Peyer's patch (tissue), 4 donors: Measurements from ENCODE around the gene APEH. TPM values are rescaled to one million over a fixed set of nuclear protein-coding genes. Genes with fewer than 3 reads are reported as not detected.
A peak's percentile ranks its signal among the peaks of the same experiment; 100 is the strongest.

Experiments
- DNase-seq, 3 donors: peaks; one replicate each; pipeline ENCODE4 v3.0.0-alpha.2; 2017 to 2019
- H3K27ac ChIP-seq, 4 donors: fragments of 200-600 bp; sonication (generic); one replicate each; pipeline ENCODE4 v1.5.1; 2016 to 2019
- H3K27me3 ChIP-seq, 2 donors: fragments of 200-600 bp; sonication (generic); one replicate each; pipeline ENCODE4 v1.5.1; 2019
- H3K36me3 ChIP-seq, 3 donors: fragments of 200-600 bp; sonication (generic); one replicate each; pipeline ENCODE4 v1.5.1; 2016 to 2019
- H3K4me1 ChIP-seq, 4 donors: fragments of 200-600 bp; sonication (generic); one replicate each; pipeline ENCODE4 v1.5.1; 2016 to 2019
- H3K4me3 ChIP-seq, 4 donors: fragments of 200-600 bp; sonication (generic); 1 replicate in 3 of 4; 2 replicates in 1 of 4; pipeline ENCODE4 v1.5.1; 2016 to 2019; ENCODE audit warnings: mild to moderate bottlenecking in 1 of 4
- H3K9me3 ChIP-seq, 4 donors: fragments of 200-600 bp; sonication (generic); one replicate each; pipeline ENCODE4 v1.5.1; 2016 to 2019; ENCODE audit warnings: mild to moderate bottlenecking in 1 of 4
- POLR2A ChIP-seq, 2 donors: fragments of 450-650 bp; IDR thresholded peaks; one replicate each; pipeline ENCODE4 v1.5.1; 2017; ENCODE audit warnings: antibody characterized with exemption in 2 of 2, mild to moderate bottlenecking in 2 of 2, moderate library complexity in 2 of 2
- total RNA-seq, 4 donors: library from RNA; depleted of rRNA; stranded (reverse); fragments of >200 nt; gene quantifications; one replicate each; pipeline ENCODE4 v1.1.0, GENCODE V29; 2016
- TF ChIP-seq, protein P1 (sequence below), 6 experiments: fragments of 450-650 bp in 4 of 6; fragments of 200-600 bp in 2 of 6; sonication (generic) in 1 of 6; IDR thresholded peaks; one replicate each; pipeline ENCODE4 v1.5.1; 2017 to 2019; ENCODE audit warnings: antibody characterized with exemption in 6 of 6, mild to moderate bottlenecking in 3 of 6, moderate library complexity in 1 of 6

Gene APEH
- total RNA-seq, 4 donors from 2014 or later: 99.0 to 170 (median 119) TPM

DNA sequence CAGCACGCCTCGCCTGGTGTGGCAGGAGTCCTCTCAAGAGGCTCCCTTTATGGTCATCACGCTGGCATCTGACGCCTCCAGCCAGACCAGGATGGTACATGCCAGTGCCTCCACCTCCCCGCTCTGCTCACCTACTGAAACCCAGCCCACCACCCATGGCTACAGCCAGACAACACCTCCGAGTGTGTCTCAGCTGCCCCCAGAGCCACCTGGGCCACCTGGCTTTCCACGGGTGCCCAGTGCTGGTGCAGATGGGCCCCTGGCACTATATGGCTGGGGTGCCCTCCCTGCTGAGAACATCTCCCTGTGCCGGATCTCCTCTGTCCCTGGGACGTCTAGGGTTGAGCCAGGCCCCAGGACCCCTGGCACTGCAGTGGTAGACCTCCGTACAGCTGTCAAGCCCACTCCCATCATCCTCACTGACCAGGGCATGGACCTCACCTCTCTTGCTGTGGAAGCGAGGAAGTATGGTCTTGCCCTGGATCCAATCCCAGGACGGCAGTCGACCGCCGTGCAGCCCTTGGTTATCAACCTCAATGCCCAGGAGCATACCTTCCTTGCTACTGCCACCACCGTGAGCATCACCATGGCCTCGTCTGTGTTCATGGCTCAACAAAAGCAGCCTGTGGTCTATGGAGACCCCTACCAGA, 19.9 kb upstream of the APEH start:
- Histone ChIP-seq H3K9me3 (no peaks in the 10 kb centered on the region), H3K4me3 (no peak overlapping the region), H3K4me1 (no peaks in the 10 kb centered on the region), H3K27me3 (no peaks in the 10 kb centered on the region), H3K27ac (no peak overlapping the region), H3K36me3 (no peaks in the 10 kb centered on the region)
- no peak for TF ChIP-seq POLR2A (IDR thresholded peaks at IDR 0.05)
- TF ChIP-seq, protein P1, sequence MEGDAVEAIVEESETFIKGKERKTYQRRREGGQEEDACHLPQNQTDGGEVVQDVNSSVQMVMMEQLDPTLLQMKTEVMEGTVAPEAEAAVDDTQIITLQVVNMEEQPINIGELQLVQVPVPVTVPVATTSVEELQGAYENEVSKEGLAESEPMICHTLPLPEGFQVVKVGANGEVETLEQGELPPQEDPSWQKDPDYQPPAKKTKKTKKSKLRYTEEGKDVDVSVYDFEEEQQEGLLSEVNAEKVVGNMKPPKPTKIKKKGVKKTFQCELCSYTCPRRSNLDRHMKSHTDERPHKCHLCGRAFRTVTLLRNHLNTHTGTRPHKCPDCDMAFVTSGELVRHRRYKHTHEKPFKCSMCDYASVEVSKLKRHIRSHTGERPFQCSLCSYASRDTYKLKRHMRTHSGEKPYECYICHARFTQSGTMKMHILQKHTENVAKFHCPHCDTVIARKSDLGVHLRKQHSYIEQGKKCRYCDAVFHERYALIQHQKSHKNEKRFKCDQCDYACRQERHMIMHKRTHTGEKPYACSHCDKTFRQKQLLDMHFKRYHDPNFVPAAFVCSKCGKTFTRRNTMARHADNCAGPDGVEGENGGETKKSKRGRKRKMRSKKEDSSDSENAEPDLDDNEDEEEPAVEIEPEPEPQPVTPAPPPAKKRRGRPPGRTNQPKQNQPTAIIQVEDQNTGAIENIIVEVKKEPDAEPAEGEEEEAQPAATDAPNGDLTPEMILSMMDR (IDR thresholded peaks at IDR 0.05): no peak
- no peak for DNase-seq

DNA sequence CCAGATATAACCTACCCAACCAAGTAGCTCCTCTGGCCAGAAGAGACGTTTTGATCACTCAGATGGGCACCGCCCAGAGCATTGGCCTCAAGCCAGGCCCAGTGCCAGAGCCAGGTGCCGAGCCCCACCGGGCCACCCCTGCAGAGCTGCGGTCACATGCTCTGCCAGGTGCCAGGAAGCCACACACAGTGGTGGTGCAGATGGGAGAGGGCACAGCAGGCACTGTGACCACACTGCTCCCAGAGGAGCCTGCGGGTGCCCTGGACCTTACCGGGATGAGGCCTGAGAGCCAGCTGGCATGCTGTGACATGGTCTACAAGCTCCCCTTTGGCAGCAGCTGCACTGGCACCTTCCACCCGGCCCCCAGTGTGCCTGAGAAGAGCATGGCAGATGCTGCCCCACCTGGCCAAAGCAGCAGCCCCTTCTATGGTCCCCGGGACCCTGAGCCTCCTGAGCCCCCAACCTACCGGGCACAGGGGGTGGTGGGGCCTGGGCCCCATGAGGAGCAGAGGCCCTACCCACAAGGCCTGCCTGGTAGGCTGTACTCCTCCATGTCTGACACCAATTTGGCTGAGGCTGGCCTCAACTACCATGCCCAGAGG, 19.1 kb upstream of the APEH start:
- peak in 1 of 3 donors; percentile 53 for DNase-seq
- H3K4me3 ChIP-seq: no peak overlapping the region
- no peaks in the 10 kb centered on the region for H3K9me3 ChIP-seq
- no peaks in the 10 kb centered on the region for H3K4me1 ChIP-seq
- no peaks in the 10 kb centered on the region for H3K36me3 ChIP-seq
- no peak overlapping the region for H3K27ac ChIP-seq
- no peaks in the 10 kb centered on the region for H3K27me3 ChIP-seq
- TF ChIP-seq, protein P1 (IDR thresholded peaks at IDR 0.05): no peak
- TF ChIP-seq POLR2A (IDR thresholded peaks at IDR 0.05): no peak

DNA sequence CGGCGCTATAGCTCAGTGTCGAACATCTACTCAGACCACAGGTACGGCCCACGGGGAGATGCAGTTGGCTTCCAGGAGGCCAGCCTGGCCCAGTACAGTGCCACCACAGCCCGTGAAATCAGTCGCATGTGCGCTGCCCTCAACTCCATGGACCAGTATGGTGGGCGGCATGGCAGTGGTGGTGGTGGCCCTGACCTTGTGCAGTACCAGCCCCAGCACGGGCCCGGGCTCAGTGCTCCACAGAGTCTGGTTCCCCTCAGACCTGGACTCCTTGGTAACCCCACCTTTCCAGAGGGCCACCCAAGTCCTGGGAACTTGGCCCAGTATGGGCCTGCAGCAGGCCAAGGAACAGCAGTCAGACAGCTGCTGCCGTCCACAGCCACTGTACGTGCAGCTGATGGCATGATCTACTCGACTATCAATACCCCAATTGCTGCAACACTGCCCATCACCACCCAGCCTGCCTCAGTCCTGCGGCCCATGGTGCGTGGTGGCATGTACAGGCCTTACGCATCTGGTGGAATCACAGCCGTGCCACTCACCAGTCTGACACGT, 18.3 kb upstream of the APEH start:
- H3K9me3 ChIP-seq: no peaks in the 10 kb centered on the region
- no peak overlapping the region for H3K4me3 ChIP-seq
- DNase-seq: no peak
- no peaks in the 10 kb centered on the region for H3K27me3 ChIP-seq
- no peak for TF ChIP-seq POLR2A (IDR thresholded peaks at IDR 0.05)
- TF ChIP-seq, protein P1 (IDR thresholded peaks at IDR 0.05): no peak
- no peak overlapping the region for H3K27ac ChIP-seq
- no peaks in the 10 kb centered on the region for H3K36me3 ChIP-seq
- H3K4me1 ChIP-seq: no peaks in the 10 kb centered on the region

DNA sequence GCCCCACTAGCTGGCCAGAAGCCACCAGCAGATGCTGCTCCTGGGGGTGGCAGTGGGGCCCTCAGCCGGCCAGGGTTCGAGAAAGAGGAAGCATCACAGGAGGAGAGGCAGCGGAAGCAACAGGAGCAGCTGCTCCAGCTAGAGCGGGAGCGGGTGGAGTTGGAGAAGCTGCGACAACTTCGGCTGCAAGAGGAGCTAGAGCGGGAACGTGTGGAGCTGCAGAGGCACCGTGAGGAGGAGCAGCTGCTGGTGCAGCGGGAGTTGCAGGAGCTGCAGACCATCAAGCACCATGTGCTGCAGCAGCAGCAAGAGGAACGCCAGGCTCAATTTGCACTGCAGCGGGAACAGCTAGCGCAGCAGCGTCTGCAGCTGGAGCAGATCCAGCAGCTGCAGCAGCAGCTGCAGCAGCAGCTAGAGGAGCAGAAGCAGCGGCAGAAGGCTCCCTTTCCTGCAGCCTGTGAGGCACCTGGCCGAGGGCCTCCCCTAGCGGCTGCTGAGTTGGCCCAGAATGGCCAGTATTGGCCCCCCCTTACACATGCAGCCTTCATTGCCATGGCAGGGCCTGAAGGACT, 17.5 kb upstream of the APEH start:
- Histone ChIP-seq H3K27me3 (no peaks in the 10 kb centered on the region), H3K27ac (no peak overlapping the region), H3K4me3 (no peak overlapping the region), H3K9me3 (no peaks in the 10 kb centered on the region), H3K4me1 (no peaks in the 10 kb centered on the region), H3K36me3 (no peaks in the 10 kb centered on the region)
- DNase-seq: no peak
- TF ChIP-seq POLR2A (IDR thresholded peaks at IDR 0.05): no peak
- TF ChIP-seq, protein P1 (IDR thresholded peaks at IDR 0.05): no peak

DNA sequence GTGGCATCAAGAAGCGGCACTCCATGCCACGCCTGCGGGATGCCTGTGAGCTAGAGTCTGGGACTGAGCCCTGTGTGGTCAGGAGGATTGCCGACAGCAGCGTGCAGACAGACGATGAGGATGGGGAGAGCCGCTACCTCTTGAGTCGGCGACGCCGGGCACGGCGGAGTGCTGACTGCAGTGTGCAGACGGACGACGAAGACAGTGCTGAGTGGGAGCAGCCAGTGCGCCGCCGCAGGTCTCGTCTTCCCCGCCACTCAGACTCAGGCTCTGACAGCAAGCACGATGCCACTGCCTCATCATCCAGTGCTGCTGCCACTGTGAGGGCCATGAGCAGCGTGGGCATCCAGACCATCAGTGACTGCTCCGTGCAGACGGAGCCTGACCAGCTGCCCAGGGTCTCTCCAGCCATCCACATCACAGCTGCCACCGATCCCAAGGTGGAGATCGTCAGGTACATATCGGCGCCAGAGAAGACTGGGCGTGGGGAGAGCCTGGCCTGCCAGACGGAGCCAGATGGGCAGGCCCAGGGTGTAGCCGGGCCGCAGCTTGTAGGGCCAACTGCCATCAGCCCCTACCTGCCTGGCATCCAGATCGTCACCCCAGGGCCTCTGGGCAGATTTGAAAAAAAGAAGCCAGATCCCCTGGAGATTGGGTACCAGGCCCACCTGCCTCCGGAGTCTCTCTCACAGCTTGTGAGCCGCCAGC, 16.8 kb upstream of the APEH start:
- Histone ChIP-seq H3K36me3 (no peaks in the 10 kb centered on the region), H3K27ac (no peak overlapping the region), H3K27me3 (no peaks in the 10 kb centered on the region), H3K4me1 (no peaks in the 10 kb centered on the region), H3K9me3 (no peaks in the 10 kb centered on the region), H3K4me3 (no peak overlapping the region)
- no peak for DNase-seq
- TF ChIP-seq, protein P1 (IDR thresholded peaks at IDR 0.05): no peak
- TF ChIP-seq POLR2A (IDR thresholded peaks at IDR 0.05): no peak
